ENCODE data around the gene REX1BD.

DNA sequence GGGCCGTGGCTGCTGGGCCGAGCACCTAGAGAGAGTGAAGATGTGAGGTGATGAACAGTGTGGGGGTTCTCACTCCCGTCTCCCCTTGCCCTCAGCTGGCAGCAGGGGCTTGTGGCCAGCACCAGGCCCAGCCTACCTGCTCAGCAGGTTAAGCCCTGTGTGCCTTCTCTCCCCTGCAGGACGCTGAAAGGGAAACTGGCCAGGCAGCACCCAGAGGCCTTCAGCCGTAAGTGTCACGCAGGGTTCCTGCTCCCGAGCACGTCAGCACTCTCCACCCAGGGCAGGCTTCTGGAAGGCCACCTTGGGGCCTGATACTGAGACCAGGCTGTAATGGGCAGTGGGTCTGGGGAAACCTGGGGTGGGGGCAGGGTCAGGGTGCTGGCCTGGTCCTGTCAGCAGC is 21.6 kb upstream of the REX1BD start:
- TF ChIP-seq POLR2A (IDR thresholded peaks at IDR 0.05; ENCODE audit: low read depth, low read length) (no peak), CBX5 (IDR thresholded peaks at IDR 0.05; ENCODE audit: low read depth) (no peak), SIX5 (IDR thresholded peaks at IDR 0.05; ENCODE audit: low read depth, low read length, severe bottlenecking) (no peak)

Measured in GM12878 (cell line).